ENCODE data around the gene TP53AIP1.

The TP53AIP1 gene

DNA sequence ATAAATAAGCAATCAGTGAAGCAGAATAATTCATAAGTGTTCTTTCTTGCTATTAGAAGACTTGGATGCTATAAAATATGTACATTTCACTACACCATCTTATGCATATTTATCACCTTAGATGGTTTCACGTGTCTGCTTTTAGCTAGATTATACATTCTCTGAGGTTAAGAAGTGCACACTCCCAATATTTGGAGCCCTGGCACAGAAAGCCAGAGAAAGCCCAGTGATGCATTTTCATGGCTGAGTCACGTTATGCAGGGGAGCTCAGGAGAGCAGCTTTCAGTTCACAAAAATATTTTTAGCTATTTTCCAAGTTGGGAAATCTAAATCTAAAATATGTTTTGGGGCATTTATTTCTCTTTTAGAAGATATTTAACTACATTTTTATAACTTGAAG lies 5.1 kb upstream of the TP53AIP1 start:
- no peak overlapping the region for H3K4me3 ChIP-seq (ENCODE audit: low read depth, low read length)
- TF ChIP-seq, protein P1, sequence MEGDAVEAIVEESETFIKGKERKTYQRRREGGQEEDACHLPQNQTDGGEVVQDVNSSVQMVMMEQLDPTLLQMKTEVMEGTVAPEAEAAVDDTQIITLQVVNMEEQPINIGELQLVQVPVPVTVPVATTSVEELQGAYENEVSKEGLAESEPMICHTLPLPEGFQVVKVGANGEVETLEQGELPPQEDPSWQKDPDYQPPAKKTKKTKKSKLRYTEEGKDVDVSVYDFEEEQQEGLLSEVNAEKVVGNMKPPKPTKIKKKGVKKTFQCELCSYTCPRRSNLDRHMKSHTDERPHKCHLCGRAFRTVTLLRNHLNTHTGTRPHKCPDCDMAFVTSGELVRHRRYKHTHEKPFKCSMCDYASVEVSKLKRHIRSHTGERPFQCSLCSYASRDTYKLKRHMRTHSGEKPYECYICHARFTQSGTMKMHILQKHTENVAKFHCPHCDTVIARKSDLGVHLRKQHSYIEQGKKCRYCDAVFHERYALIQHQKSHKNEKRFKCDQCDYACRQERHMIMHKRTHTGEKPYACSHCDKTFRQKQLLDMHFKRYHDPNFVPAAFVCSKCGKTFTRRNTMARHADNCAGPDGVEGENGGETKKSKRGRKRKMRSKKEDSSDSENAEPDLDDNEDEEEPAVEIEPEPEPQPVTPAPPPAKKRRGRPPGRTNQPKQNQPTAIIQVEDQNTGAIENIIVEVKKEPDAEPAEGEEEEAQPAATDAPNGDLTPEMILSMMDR (IDR thresholded peaks at IDR 0.05; ENCODE audit: low read depth, low read length, missing control alignments), result no peak
- DNase-seq (ENCODE audit: low read depth), result no peak

DNA sequence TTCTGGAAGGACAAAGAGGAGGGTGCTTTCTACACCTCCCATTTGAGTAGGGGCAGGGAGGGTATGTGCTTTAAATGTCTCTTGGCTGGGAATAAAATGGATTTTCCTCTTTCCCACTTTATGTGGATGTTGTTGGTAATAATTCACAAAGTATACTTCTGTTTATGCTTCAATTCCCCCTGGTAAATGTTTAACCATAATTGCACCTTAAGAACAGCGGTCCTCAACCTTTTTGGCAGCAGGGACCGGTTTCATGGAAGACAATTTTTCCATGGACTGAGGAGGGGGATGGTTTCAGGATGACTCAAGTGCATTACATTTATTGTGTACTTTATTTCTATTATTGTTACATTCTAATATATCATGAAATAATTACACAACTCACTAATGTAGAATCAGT lies 4.0 kb upstream of the TP53AIP1 start:
- H3K4me3 ChIP-seq (ENCODE audit: low read depth, low read length), result no peak overlapping the region
- TF ChIP-seq, protein P1 (IDR thresholded peaks at IDR 0.05; ENCODE audit: low read depth, low read length, missing control alignments), result no peak
- no peak for DNase-seq (ENCODE audit: low read depth)

DNA sequence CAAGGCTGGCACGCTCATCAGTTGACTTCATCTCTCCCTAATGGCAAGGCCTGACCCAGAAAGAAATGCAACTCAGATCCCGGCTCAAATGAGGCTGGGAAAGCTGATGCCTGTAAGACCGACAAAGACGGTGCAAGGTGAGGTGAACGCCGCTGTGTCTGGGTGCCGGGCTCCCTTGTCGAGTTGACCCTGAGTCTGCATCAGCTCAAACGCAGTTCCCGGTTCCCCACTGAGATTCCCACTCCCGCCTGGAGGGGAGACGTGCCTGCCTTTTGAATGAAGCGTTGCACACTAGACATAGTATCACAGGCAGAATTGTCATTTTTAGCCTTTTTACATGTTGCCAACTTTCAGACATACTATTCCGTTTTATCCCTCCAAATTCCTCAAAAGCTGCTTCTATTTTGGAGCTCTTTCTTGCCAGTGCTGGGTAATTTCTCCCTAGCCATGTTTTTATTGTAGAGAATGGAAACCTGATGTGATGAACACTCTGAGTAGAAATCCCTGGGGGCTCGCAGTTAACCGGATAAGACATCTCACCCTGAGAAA lies 831 bp upstream of the TP53AIP1 start:
- no peak for DNase-seq (ENCODE audit: low read depth)
- TF ChIP-seq, protein P1 (IDR thresholded peaks at IDR 0.05; ENCODE audit: low read depth, low read length, missing control alignments), result no peak
- no peak overlapping the region for H3K4me3 ChIP-seq (ENCODE audit: low read depth, low read length)

DNA sequence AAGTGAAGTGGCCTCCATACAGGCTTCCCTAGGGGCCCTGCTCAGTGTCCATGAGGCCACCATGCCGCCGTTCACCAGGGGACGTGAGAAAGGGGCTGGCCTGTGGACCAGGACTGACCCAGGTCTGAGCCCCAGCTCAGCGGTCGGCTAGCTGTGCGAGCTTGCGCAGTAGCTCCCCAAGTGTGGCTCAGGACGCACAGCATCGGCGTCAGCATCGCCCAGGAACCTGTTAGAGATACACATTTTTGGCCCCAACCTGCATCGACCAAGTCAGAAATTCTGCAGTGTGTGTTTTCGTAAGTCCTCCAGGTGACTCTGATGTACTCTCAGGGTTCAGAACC lies 429 bp downstream of the TP53AIP1 start:
- no peak for DNase-seq (ENCODE audit: low read depth)
- TF ChIP-seq, protein P1 (IDR thresholded peaks at IDR 0.05; ENCODE audit: low read depth, low read length, missing control alignments), result no peak
- H3K4me3 ChIP-seq (ENCODE audit: low read depth, low read length), result no peak overlapping the region

DNA sequence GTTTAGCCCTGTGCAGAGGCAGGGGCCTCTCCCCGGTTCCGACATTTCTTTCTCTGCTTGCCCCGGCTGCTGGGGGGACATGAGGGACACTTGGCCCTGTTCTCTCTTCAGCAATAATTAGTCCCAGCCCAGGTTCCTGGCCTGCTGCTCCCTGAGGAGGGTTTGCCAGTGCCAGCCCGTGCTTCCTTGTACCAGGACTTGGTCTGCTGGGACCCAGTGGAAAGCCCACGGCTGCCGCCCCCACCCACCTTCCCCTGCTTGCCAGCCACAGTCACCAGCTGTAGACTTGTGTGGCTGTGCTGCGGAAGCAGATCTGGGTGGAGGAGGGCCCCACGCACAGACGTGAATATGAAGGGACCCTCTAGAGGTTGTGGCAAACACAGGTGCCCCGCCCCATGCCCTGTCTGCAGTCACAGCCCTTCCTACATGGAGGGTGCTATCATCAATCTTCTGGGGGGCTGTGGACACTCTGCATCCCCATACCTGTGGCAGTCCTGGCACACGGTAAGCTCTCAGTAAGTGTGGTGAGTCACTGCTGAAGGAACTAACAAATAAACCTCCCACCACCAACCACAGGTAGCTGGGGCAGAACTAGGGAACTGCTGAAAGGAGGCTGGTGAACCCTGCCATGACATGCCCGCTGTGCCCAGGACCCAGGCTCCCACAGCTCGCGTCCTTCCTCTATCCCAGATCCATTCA lies 949 bp downstream of the TP53AIP1 start:
- TF ChIP-seq, protein P1 (IDR thresholded peaks at IDR 0.05; ENCODE audit: low read depth, low read length, missing control alignments), result no peak
- DNase-seq (ENCODE audit: low read depth), result no peak

DNA sequence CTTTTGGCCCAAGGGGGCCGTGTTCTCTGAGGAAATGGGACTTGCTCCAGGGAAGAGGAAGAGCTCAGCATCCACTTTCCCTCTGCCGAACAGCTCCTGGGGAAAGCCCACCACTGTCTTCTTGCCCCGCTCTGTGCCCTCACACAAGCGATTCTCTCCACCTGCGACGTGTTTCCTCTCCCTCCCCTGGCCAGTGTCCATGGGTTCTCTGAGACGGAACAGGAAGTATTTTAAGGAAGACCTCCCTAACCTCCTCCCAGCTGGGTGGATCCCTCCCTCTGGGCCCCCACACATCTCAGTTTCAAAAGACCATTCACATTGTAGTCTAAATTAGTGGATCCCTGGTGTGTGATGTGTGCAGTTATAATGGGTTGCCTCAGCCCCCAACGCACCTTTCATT lies 1.6 kb downstream of the TP53AIP1 start:
- DNase-seq (ENCODE audit: low read depth), result no peak

More for the DNA sequence above, 949 bp downstream of the TP53AIP1 start:
- H3K4me3 ChIP-seq (ENCODE audit: low read depth, low read length), result no peak overlapping the region

More for the DNA sequence above, 1.6 kb downstream of the TP53AIP1 start:
- no peak overlapping the region for H3K4me3 ChIP-seq (ENCODE audit: low read depth, low read length)
- TF ChIP-seq, protein P1 (IDR thresholded peaks at IDR 0.05; ENCODE audit: low read depth, low read length, missing control alignments), result no peak
